CD8-positive, alpha-beta memory T cell (primary cell): ENCODE results near the gene TCF7. TPM values are rescaled to one million over a fixed set of nuclear protein-coding genes. Genes with fewer than 3 reads are reported as not detected.

Source experiments
- CTCF ChIA-PET: fragments of 350-600 bp; sonication (Branson Sonifier 250); formaldehyde crosslinking; loops from one replicate; lab custom pipeline; 2021; ENCODE audit warnings: antibody characterized with exemption; lab: Charles Lee
- POLR2A ChIA-PET: fragments of 350-600 bp; sonication (Branson Sonifier 250); formaldehyde crosslinking; loops from one replicate; lab custom pipeline; 2021; ENCODE audit warnings: antibody characterized with exemption; lab: Charles Lee
- DNase-seq, 5 donors: peaks; one replicate each; pipeline versions ENCODE4 v3.0.0 to v3.0.0-alpha.2; 2020 to 2022; ENCODE audit warnings: mixed read lengths in 1 of 5
- H3K27ac ChIP-seq: one replicate; pipeline ENCODE4 v1.7.0; 2013; ENCODE audit warnings: low read depth, mild to moderate bottlenecking, low read length, moderate library complexity
- H3K27me3 ChIP-seq: 2 replicates; pipeline ENCODE4 v1.7.0; 2013; ENCODE audit warnings: low read length, mild to moderate bottlenecking; ENCODE audit not compliant: insufficient read depth, poor library complexity, severe bottlenecking
- H3K36me3 ChIP-seq: 2 replicates; pipeline ENCODE4 v1.7.0; 2013; ENCODE audit warnings: mild to moderate bottlenecking, low read length, moderate library complexity; ENCODE audit not compliant: insufficient read depth
- H3K4me1 ChIP-seq: 2 replicates; pipeline ENCODE4 v1.7.0; 2013; ENCODE audit warnings: mild to moderate bottlenecking, low read length, moderate library complexity; ENCODE audit not compliant: insufficient read depth
- H3K4me3 ChIP-seq: 2 replicates; pipeline ENCODE4 v1.7.0; 2013; ENCODE audit warnings: mild to moderate bottlenecking, low read length
- H3K9me3 ChIP-seq: 2 replicates; pipeline ENCODE4 v1.7.0; 2013; ENCODE audit warnings: mild to moderate bottlenecking, low read length
- H3K27ac Mint-ChIP-seq, 8 donors: one replicate each; pipeline ENCODE4 v1.8.0; 2020 to 2021; ENCODE audit warnings: mixed read lengths in 8 of 8, mild to moderate bottlenecking in 6 of 8, inconsistent platforms in 3 of 8, moderate library complexity in 3 of 8
- H3K27me3 Mint-ChIP-seq, 2 donors: one replicate each; pipeline ENCODE4 v1.8.0; 2020 to 2021; ENCODE audit warnings: mixed read lengths in 2 of 2, mild to moderate bottlenecking in 1 of 2, moderate library complexity in 1 of 2
- H3K36me3 Mint-ChIP-seq, 3 donors: one replicate each; pipeline ENCODE4 v1.8.0; 2020 to 2021; ENCODE audit warnings: mixed read lengths in 3 of 3, inconsistent platforms in 1 of 3, mild to moderate bottlenecking in 1 of 3
- H3K4me1 Mint-ChIP-seq, 3 donors: one replicate each; pipeline ENCODE4 v1.8.0; 2020 to 2021; ENCODE audit warnings: mixed read lengths in 3 of 3, inconsistent platforms in 1 of 3, mild to moderate bottlenecking in 1 of 3
- H3K4me3 Mint-ChIP-seq, 7 donors: one replicate each; pipeline ENCODE4 v1.8.0; 2020 to 2021; ENCODE audit warnings: mixed read lengths in 7 of 7, mild to moderate bottlenecking in 6 of 7, moderate library complexity in 4 of 7, inconsistent platforms in 2 of 7
- H3K9me3 Mint-ChIP-seq, 5 donors: one replicate each; pipeline ENCODE4 v1.8.0; 2020 to 2022; ENCODE audit warnings: mixed read lengths in 5 of 5, mild to moderate bottlenecking in 3 of 5, moderate library complexity in 2 of 5, inconsistent platforms in 1 of 5
- polyA plus RNA-seq: library from polyadenylated mRNA; unstranded; fragments of 300-500 nt; fragmentation: Illumina TruSeq; gene quantifications from one replicate; pipeline ENCODE4 v1.2.3, GENCODE V29; 2021
- total RNA-seq, 2 experiments: library from RNA; stranded (reverse); gene quantifications; one replicate each; pipeline ENCODE4 v1.2.3, GENCODE V29; 2021

TCF7 gene
- total and polyA plus RNA-seq, 3 experiments from 2014 or later, result 85.2 to 344 (median 89.7) TPM

DNA sequence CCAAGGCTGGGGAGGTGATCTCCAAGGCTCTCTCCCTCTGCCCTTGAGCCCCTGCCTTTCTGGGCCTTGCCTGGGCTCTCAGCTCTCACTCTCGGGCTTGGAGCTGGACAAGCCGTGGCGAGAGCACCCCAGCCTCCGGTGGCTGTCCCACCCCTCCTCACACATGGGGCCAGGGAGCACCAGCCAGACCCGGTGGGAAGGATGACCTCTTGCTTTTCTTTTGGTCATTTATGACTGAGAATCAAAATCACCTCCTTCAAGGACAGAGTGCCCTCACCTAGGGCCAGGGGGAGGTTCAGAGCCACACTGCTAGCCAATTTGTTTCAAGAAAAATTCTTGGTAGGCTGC lies 14.1 kb downstream of the TCF7 start:
- Mint-ChIP-seq H3K4me3 (peak overlapping the region; percentile 91 to 99 (median 96)), H3K36me3 (peaks cover 15 to 98% (median 22%) of the 10 kb centered on the region in 3 donors), H3K27ac (peak overlapping the region; percentile 92 to 100 (median 98)), H3K4me1 (peaks cover 94 to 100% (median 100%) of the 10 kb centered on the region in 3 donors), H3K9me3 (peaks cover 0 to 2% (median 0%) of the 10 kb centered on the region in 5 donors), H3K27me3 (peaks cover 0 to 2% of the 10 kb centered on the region in 2 donors)
- Histone ChIP-seq H3K4me1 (peaks cover 100% of the 10 kb centered on the region), H3K4me3 (peak overlapping the region; percentile 72), H3K27me3 (no peaks in the 10 kb centered on the region), H3K27ac (peak overlapping the region; percentile 26), H3K36me3 (peaks cover 56% of the 10 kb centered on the region), H3K9me3 (no peaks in the 10 kb centered on the region)
- no peak for DNase-seq
- POLR2A ChIA-PET, result interaction anchor here (0.9 to 16.0 kb wide), 5 partner anchors 11 to 89 kb away, joined by 3 to 272 read pairs (median 7); partner anchors contain the start of gene TCF7
- CTCF ChIA-PET, result interaction anchor here (1.2 to 4.5 kb wide), 5 partner anchors 11 to 89 kb away, joined by 4 to 40 read pairs (median 10); no protein-coding TSS in a partner anchor

DNA sequence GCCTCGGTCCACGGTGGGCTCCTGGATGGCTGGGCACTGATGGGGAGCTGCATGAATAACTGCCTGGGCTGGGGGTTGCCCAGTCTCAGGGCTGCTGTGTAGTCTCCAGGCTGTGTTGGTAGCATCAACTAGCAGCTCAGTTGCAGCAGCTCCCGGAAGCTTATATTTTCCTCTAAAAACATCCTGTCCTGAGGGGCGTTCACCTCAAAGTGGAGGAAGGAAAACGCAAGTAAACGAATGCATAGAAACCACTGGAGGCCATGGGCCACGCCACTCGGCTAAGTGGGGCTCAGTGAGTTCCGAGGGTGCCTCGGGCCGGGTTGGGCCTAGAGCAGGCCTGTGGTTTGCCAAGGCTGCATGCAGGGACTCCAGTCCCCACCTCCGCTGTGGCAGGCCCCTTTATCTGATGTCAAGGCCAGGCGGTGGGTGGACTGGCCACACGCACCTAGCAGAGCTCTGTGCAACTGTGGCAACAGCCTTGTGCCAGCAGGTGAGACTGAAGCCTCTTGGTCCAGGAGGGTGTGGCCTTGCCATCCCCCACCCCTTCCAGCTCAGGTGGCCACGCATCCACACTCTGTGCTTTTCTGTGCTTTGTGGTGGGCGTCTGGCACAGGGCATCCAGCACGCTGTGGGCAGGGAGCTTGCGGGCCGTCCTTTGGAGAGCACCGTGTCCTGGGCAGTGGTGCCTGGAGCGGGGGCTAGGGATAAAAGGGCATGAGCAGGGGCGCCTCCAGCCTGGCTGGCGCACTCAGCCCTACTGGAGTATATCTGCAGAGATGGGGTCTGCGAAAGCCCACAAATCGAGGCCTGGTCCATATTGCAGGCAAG lies 15.1 kb downstream of the TCF7 start:
- DNase-seq, result peak in 2 of 5 donors; percentile 43 to 66
- peak overlapping the region; percentile 91 to 99 (median 96) for H3K4me3 Mint-ChIP-seq
- peaks cover 91 to 100% (median 99%) of the 10 kb centered on the region in 3 donors for H3K4me1 Mint-ChIP-seq
- H3K4me3 ChIP-seq, result peak overlapping the region; percentile 72
- peaks cover 100% of the 10 kb centered on the region for H3K4me1 ChIP-seq
- H3K9me3 ChIP-seq, result no peaks in the 10 kb centered on the region
- peak overlapping the region; percentile 92 to 100 (median 98) for H3K27ac Mint-ChIP-seq
- ChIA-PET POLR2A (interaction anchor here (0.6 to 16.0 kb wide), 9 partner anchors 10 to 151 kb away, joined by 3 to 272 read pairs (median 4); partner anchors contain the start of genes PPP2CA and TCF7), CTCF (interaction anchor here (0.8 to 4.5 kb wide), 5 partner anchors 10 to 90 kb away, joined by 3 to 40 read pairs (median 9); no protein-coding TSS in a partner anchor)
- H3K36me3 ChIP-seq, result peaks cover 57% of the 10 kb centered on the region
- peaks cover 0 to 2% (median 0%) of the 10 kb centered on the region in 5 donors for H3K9me3 Mint-ChIP-seq
- peaks cover 14 to 95% (median 23%) of the 10 kb centered on the region in 3 donors for H3K36me3 Mint-ChIP-seq
- H3K27me3 Mint-ChIP-seq, result no peaks in the 10 kb centered on the region
- H3K27me3 ChIP-seq, result no peaks in the 10 kb centered on the region
- peak overlapping the region; percentile 21 for H3K27ac ChIP-seq

DNA sequence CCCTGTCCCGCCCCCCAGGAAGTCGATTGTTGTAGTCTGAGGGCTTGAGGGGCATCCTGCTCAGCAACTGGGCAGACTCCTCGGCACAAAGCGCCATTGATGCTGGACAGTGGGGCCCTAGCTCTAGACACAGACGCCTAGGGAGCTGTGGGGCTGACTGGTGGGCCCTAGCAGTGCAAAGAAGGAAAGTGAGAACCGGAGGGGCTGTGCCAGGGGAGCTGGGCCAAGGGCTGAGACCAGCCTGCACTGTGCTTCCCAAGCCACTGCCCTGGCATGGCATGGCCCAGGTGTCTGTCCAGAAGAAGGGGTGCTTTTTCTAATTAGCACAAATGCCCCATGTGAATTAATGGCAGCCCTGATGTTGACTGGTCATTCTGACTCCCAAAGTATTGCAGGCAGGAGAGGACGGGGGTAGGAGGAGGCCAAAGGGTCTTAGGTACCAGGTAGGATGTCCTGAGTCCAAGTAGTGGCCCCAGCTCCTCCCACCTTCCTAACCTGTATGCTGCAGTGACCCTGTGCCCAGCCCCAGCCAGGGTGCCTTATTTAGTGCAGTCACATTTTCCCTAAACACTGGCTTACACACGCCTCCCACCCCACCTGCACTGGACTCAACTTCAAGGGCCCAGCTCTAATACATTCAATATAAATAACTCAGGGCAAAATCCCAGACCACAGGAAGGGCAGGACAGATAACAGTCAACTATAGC lies 15.9 kb downstream of the TCF7 start:
- H3K36me3 Mint-ChIP-seq, result peaks cover 17 to 95% (median 28%) of the 10 kb centered on the region in 3 donors
- peaks cover 59% of the 10 kb centered on the region for H3K36me3 ChIP-seq
- CTCF ChIA-PET, result interaction anchor here (0.8 to 4.5 kb wide), 4 partner anchors 10 to 89 kb away, joined by 3 to 40 read pairs (median 6); no protein-coding TSS in a partner anchor

DNA sequence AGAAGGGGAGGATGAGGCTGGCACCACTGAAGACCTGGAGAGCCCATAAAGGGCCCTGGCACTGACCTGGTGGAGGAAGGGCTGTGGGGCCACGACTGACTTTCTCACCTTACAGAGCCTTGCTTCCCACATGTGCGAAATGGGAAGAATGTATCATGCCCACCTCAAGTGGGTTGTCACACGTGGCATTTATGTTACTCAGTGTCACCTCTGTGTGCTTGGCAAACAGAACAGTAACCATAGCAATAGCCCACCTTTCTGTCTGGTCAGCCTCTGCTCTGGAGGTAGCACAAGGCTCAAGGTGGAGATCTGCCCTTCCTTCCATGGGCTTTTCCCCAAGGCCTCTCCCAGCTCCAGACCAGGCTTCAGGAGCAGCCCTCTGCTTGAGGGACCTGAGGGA lies 16.7 kb downstream of the TCF7 start:
- Mint-ChIP-seq H3K4me1 (peaks cover 89 to 99% (median 99%) of the 10 kb centered on the region in 3 donors), H3K27me3 (no peaks in the 10 kb centered on the region), H3K27ac (peak overlapping the region; percentile 92 to 100 (median 98)), H3K9me3 (peaks cover 0 to 2% (median 0%) of the 10 kb centered on the region in 5 donors), H3K36me3 (peaks cover 24 to 95% (median 33%) of the 10 kb centered on the region in 3 donors), H3K4me3 (peak overlapping the region; percentile 91 to 99 (median 96))
- H3K27ac ChIP-seq, result peak overlapping the region; percentile 78
- ChIA-PET POLR2A (interaction anchor here (0.5 to 16.0 kb wide), 3 partner anchors 8 to 89 kb away, joined by 3 to 272 read pairs (median 15); partner anchors contain the start of gene TCF7), CTCF (interaction anchor here (0.9 to 26.0 kb wide), 4 partner anchors 9 to 89 kb away, joined by 3 to 429 read pairs (median 22); no protein-coding TSS in a partner anchor)
- no peaks in the 10 kb centered on the region for H3K9me3 ChIP-seq
- H3K36me3 ChIP-seq, result peaks cover 63% of the 10 kb centered on the region
- no peaks in the 10 kb centered on the region for H3K27me3 ChIP-seq
- peaks cover 100% of the 10 kb centered on the region for H3K4me1 ChIP-seq
- DNase-seq, result peak in 1 of 5 donors; percentile 33
- H3K4me3 ChIP-seq, result peak overlapping the region; percentile 72

More for the DNA sequence above, 15.9 kb downstream of the TCF7 start:
- Mint-ChIP-seq H3K27me3 (no peaks in the 10 kb centered on the region), H3K4me1 (peaks cover 89 to 99% (median 99%) of the 10 kb centered on the region in 3 donors), H3K4me3 (peak overlapping the region; percentile 91 to 99 (median 96)), H3K27ac (peak overlapping the region; percentile 92 to 100 (median 98)), H3K9me3 (peaks cover 0 to 2% (median 0%) of the 10 kb centered on the region in 5 donors)
- H3K9me3 ChIP-seq, result no peaks in the 10 kb centered on the region
- no peaks in the 10 kb centered on the region for H3K27me3 ChIP-seq
- peak overlapping the region; percentile 78 for H3K27ac ChIP-seq
- H3K4me3 ChIP-seq, result peak overlapping the region; percentile 72
- H3K4me1 ChIP-seq, result peaks cover 100% of the 10 kb centered on the region
- no peak for DNase-seq
- POLR2A ChIA-PET, result interaction anchor here (0.5 to 16.0 kb wide), 5 partner anchors 9 to 96 kb away, joined by 3 to 272 read pairs (median 4); partner anchors contain the start of genes PPP2CA and TCF7

DNA sequence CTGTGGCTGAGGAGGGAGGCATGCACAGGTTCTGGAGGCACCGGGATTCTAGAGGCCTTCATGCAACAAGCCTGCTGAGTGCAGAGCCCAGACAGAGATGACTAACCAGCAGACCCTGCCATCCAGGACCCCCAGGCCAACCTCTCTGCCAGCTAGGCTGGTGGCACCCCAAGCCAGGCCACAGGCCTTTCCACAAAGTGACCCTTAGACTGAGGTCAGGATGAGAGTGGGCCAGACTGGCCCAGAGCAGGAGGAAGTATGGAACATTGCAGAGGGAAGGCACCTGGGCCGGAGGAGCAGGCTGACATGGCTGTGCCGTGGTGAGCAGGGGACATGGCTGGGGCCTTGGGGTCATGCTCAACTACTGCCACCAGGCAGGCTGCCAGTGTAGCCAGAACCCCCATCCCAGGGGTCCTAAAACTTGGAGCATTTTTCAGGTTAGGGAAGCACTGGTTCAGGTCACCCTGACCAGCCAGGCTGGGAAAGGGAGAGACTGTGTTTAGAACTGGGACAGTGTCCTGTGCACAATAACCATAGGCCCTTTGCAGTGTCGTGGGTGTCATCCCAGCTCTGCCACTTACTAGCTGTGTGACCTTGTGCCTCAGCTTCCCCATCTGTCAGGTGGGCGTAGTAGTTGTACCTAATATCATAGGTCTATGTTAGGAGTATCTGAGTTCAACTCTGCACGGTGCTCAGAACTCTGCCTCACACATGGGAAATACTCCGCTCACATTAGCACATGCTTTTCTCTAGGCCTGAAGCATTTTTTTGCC lies 17.3 kb downstream of the TCF7 start:
- no peaks in the 10 kb centered on the region for H3K27me3 ChIP-seq
- H3K4me1 ChIP-seq, result peaks cover 100% of the 10 kb centered on the region
- peaks cover 64% of the 10 kb centered on the region for H3K36me3 ChIP-seq
- no peaks in the 10 kb centered on the region for H3K9me3 ChIP-seq
- Mint-ChIP-seq H3K27me3 (no peaks in the 10 kb centered on the region), H3K27ac (peak overlapping the region; percentile 92 to 100 (median 98)), H3K9me3 (peaks cover 0 to 2% (median 0%) of the 10 kb centered on the region in 5 donors), H3K4me3 (peak overlapping the region; percentile 91 to 99 (median 96)), H3K36me3 (peaks cover 24 to 96% (median 33%) of the 10 kb centered on the region in 3 donors), H3K4me1 (peaks cover 91 to 99% (median 99%) of the 10 kb centered on the region in 3 donors)
- DNase-seq, result peak in 2 of 5 donors; percentile 30 to 47
- peak overlapping the region; percentile 78 for H3K27ac ChIP-seq
- CTCF ChIA-PET, result interaction anchor here (0.9 to 26.0 kb wide), 5 partner anchors 9 to 90 kb away, joined by 3 to 429 read pairs (median 10); no protein-coding TSS in a partner anchor
- POLR2A ChIA-PET, result interaction anchor here (0.9 to 16.0 kb wide), 7 partner anchors 12 to 93 kb away, joined by 3 to 272 read pairs (median 5); partner anchors contain the start of gene TCF7
- H3K4me3 ChIP-seq, result peak overlapping the region; percentile 72

DNA sequence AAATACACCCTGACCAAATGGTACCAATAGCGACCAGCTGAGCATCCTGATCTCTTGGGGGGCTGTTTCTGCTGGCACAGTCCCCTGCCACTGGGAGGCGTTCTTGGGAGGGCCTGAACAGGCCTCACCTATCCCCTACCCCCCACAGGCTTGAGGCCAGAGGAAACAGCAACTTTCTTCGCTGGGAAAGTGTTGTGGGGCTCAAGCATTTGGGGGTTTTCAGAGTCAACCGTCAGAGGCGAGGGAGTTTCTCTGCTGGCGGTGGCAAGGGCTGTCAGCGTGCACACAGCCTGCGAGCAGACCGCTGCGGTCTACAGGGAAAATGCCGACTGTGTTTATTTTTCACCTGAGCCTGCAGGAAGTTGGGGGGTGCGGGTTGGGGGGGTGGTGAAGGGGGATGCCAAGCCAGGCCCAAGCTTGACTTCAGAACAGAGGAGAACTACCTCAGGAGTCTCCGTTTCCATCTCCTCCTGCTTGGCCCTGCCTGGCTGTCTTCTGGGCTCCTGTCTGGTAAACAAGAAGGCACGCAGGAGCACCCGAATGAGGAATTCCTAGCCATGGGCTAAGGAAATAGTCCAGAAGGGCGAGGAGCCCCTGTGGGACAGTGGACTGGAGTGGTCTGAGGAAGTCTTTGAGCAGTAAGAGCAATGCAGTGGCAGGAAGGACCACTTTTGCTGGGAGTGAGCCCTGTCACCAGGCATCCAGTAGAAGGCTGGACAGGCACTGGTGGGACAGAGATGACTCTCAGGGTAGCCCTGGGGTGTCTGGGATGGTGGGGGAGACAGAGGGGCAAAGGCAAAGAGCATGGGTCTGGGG lies 18.1 kb downstream of the TCF7 start:
- H3K9me3 Mint-ChIP-seq, result peaks cover 0 to 2% (median 0%) of the 10 kb centered on the region in 5 donors
- ChIA-PET CTCF (interaction anchor here (1.4 to 26.0 kb wide), 4 partner anchors 8 to 90 kb away, joined by 3 to 429 read pairs (median 24); no protein-coding TSS in a partner anchor), POLR2A (interaction anchor here (0.9 to 16.0 kb wide), 8 partner anchors 11 to 93 kb away, joined by 3 to 272 read pairs (median 4); partner anchors contain the start of gene TCF7)
- peak; percentile 78 to 95 (median 93) for DNase-seq
- Histone ChIP-seq H3K9me3 (no peaks in the 10 kb centered on the region), H3K4me3 (peak overlapping the region; percentile 72), H3K36me3 (peaks cover 62% of the 10 kb centered on the region), H3K27ac (peak overlapping the region; percentile 78), H3K27me3 (no peaks in the 10 kb centered on the region), H3K4me1 (peaks cover 100% of the 10 kb centered on the region)
- H3K4me1 Mint-ChIP-seq, result peaks cover 92 to 99% (median 99%) of the 10 kb centered on the region in 3 donors
- H3K27me3 Mint-ChIP-seq, result no peaks in the 10 kb centered on the region
- peaks cover 24 to 96% (median 31%) of the 10 kb centered on the region in 3 donors for H3K36me3 Mint-ChIP-seq
- H3K4me3 Mint-ChIP-seq, result peak overlapping the region; percentile 72 to 99 (median 94)
- peak overlapping the region; percentile 92 to 100 (median 98) for H3K27ac Mint-ChIP-seq
